Left hindlimb (tissue), 1 donor: Measurements from ENCODE around the gene CDK5RAP1.

Source experiments
- DNase-seq: peaks from one replicate; pipeline ENCODE4 v3.0.0-alpha.2; 2018

The CDK5RAP1 gene

DNA sequence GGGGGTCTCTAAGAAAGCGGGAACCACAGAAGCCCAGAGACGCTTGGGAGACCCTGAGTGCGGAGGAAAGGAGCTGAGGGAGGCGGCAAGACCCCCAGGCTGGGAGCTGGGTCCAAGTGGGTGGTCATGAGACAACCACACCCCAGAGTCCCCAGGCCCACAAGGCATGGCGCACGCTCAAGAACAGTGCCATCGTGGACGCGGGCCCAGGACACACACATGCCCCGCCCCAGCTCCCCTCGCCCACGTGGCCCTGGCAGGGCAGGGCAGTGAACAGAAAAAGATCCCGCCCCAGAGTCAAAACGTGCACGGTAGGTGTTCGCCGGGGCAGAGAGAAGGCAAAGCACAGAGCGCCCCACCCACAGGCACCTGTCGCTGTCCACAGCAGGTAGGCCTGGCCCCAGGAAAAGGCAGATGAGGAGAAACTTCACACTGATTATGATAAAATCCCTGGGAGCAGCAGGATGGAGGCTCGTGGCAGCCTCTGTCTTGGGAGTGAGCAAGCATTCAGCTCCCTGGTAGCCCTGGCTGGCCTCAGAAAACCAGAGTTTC lies 68.3 kb downstream of the CDK5RAP1 start:
- no peak for DNase-seq

DNA sequence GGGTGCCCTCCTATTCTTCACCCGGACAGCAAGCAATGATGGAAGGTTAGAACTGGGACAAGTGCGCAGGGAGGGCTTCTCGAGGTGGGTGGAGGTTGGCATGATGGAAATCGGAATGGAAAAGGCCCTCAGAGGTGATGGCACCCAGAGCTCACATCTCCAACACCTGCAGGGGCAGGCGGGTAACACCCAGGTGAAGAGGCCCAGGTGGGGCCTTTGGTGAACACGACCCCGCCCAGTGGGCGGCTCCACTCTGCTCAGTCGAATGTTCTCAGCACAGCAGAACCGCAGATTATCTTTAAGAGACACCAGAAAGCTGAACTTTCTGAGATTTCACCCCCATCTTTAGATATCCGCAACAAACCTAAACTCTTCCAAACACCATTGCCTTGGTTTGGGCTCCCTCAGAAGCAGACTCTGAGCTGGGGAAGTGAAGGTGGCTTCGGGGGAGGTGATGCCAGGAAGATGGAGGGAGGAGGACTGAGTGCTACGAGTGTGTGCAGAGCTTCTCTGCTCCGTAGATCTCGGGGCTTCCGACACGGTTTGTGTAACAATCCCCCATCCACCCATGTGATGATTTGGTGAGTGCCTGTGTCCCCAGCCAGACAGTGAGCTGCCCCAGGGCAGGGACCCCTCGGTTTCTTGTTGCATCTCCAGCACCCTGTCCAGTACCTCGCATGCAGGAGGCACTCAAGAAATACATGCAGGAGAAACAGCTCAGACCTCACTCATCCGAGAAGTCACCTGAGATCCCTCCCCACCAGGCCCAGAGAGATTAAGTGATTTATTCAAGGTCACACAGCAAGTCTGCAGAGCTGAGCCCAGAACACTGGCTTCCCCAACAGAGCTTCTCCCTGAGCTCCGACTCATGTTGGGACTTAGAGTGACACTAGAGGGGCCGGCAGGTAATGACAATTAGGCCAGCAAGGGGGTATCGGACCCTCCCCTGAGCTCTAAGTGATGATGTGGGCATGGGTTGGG lies 72.9 kb downstream of the CDK5RAP1 start:
- DNase-seq: no peak

- DNase-seq: no peak
Measured at GRCh38 chr20:33325350-33325749, 76.0 kb downstream of the CDK5RAP1 start.

DNA sequence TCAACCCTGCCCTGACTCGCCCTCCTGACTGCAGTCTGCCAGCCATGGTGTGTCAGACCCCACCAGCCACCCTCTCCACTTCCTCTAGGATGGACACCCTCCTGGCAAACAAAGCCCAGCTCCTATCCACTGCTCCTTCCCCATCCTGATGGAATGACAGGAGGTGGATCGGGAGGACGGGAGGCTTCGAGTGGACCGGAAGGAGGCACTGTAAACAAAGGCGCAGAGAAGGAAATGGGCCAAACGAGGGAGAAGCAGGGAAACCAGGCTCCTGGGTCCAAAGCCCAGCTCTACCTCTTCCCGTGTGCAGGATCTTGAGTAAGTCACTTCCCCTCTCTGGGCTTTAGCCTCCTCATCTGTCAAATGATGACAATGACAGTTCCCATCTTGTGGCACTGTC lies 78.1 kb downstream of the CDK5RAP1 start:
- DNase-seq: no peak

DNA sequence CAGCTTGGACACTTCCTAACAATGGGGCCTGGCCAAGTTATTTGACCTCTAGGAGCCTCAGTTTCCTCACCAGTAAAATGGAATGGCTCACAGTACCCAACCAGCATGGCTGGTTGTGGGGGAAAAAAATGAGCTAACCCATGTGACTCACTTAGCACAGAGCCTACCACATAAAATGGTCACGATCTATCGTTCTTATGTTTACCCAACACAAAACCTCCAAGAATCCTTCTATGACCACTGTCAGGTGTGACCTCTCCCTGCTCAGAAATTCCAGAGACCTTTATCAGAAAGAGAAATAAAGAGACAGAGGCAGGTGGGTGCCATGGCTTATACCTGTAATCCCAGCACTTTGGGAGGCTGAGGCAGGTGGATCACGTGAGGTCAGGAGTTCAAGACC lies 78.9 kb downstream of the CDK5RAP1 start:
- DNase-seq: no peak

GRCh38 chr20:33320006-33320405 lies 81.3 kb downstream of the CDK5RAP1 start:
- no peak for DNase-seq

GRCh38 chr20:33318096-33318429 lies 83.3 kb downstream of the CDK5RAP1 start:
- peak; percentile 2 for DNase-seq

DNA sequence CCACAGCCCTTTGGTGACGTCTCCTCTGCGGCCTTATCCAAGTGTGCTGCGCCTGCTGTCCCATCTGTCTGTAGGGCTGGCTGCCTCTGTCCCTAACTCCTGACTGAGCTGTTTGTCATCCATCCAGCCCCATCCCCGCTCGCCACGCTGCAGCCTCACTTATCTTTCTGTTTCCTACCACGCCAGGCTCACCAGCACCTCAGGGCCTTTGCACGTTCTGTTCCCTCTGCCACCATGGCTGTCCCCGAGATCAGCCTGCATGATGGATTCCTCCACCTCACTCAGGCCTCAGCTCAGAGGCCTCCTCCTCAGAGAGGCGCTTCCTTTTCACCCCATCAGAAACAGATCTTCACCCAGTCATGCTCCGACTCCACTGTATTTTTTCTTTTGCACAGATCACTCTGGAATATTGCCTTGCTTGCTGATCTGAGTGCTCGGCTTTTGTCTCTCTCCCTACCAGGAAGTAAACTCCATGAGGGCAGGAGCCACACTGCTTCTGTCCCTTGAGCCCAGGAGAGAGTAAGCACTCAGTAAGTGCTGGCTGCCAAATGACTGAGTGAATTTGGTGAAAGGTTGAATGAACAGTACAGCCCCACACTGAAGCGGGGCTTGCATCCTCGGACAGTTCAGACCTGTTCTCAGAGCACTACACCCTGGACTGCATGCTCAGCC lies 83.8 kb downstream of the CDK5RAP1 start:
- peak; percentile 14 for DNase-seq

GRCh38 chr20:33316958-33317357 lies 84.4 kb downstream of the CDK5RAP1 start:
- peak; percentile 12 for DNase-seq

- DNase-seq: peak; percentile 6
Measured at GRCh38 chr20:33316343-33316742, 85.0 kb downstream of the CDK5RAP1 start.

DNA sequence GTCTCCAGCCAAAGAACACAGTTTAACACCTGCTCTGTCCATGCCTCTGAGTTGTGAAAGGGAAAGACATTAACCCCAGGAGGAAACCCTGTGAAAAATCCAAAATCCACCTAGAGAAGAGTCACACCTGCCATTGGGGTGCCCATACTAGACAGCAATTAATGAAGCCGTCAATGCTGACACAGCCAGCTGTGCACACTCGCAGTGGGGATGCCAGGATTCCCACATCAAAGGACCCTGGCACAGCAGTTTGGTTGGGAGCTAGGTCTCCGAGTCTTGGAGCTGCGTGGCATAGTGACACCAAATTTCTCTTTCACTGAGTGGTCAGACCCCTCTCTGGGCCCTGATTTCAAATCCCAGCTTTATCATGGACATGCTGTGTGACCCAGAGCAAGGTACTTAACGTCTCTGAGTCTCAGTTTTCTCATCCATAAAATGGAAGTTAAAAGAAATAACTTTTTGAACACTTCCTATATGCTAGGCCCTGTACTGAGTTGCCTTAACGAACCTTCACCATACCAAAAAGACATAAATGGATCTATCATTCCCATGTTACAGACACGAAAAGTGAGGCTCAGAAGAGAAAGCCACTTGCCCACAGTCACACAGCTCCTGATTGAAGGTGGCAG lies 87.5 kb downstream of the CDK5RAP1 start:
- peak; percentile 1 for DNase-seq

GRCh38 chr20:33312583-33312982 lies 88.7 kb downstream of the CDK5RAP1 start:
- peak; percentile 6 for DNase-seq

DNA sequence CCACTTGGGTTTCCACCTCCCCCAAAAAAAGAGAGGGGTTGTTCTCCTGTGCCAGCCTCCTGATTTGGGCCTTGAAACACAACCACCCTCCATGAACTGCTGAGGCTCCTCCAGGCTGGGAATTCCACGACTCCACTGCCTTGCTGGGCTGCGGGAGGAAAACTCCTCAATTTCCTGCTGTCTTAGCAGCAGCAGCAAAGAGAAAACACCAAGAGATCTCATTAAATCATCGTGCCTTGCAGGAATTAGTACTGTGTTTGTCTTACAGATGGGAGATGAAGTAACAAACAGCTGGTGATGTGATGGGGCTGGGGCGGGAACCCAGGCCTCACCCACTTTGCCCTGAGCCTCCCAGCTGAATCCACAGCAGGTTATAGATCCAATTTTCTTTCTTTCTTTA lies 89.3 kb downstream of the CDK5RAP1 start:
- no peak for DNase-seq

DNA sequence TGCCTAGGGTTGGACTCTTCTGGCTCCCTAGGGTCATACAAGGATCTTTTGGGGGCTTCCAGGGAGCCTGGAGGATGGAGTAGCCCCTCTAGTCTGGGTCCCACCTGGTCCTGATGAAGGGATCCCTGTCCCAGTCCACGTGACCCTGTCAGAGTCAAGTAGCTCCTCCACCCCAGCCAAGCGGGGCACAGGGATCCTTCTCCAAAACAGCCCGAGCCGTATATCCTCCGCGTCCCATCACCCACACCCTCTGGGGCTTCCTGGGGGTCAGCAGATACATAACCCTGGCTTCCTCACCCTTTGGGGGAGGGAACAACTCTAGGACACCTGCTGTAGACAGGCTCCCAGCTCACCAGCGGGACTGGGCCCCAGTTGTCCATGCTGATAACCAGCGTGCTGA lies 90.3 kb downstream of the CDK5RAP1 start:
- DNase-seq: peak; percentile 3

GRCh38 chr20:33310327-33310899 lies 90.9 kb downstream of the CDK5RAP1 start:
- peak; percentile 3 for DNase-seq

- DNase-seq: peak; percentile 6
Measured at GRCh38 chr20:33309631-33310030, 91.7 kb downstream of the CDK5RAP1 start.
